ENCODE measurements around the gene STAT4. TPM values are rescaled to one million over a fixed set of nuclear protein-coding genes. Genes with fewer than 3 reads are reported as not detected.

Gene STAT4
- total and polyA plus RNA-seq, 4 donors: 0.85 to 7.9 (median 3.2) TPM

GRCh38 chr2:191003405-191004309 is 147.1 kb downstream of the STAT4 start:
- no peaks in the 10 kb centered on the region for H3K4me1 ChIP-seq (ENCODE audit: control insufficient read depth in 4 of 4, insufficient read depth in 4 of 4, low read length in 3 of 4)
- TF ChIP-seq RXRA (IDR thresholded peaks at IDR 0.05): no peak
- DNase-seq (ENCODE audit: low spot score): no peak
- no peak overlapping the region for H3K4me3 ChIP-seq (ENCODE audit: low read depth in 1 of 3, low read length in 3 of 3)
- H3K9ac ChIP-seq (ENCODE audit: low read depth in 1 of 2, low read length in 2 of 2): no peak overlapping the region
- no peaks in the 10 kb centered on the region for H3K9me3 ChIP-seq (ENCODE audit: control insufficient read depth in 4 of 4, low read length in 3 of 4)
- peaks cover 32 to 97% (median 92%) of the 10 kb centered on the region in 4 donors for H3K36me3 ChIP-seq (ENCODE audit: control insufficient read depth in 4 of 4, insufficient read depth in 3 of 4, low read depth in 1 of 4, low read length in 3 of 4)
- no peak overlapping the region for H3K27ac ChIP-seq (ENCODE audit: low read depth in 1 of 2, low read length in 2 of 2)
- no peaks in the 10 kb centered on the region for H3K27me3 ChIP-seq (ENCODE audit: control insufficient read depth in 4 of 4, insufficient read depth in 4 of 4, low read length in 3 of 4)
- 98% methylated on average over 6 of the region's 6 CpGs for WGBS

- Histone ChIP-seq H3K27me3 (ENCODE audit: control insufficient read depth in 4 of 4, insufficient read depth in 4 of 4, low read length in 3 of 4) (no peaks in the 10 kb centered on the region), H3K27ac (ENCODE audit: low read depth in 1 of 2, low read length in 2 of 2) (no peak overlapping the region), H3K9me3 (ENCODE audit: control insufficient read depth in 4 of 4, low read length in 3 of 4) (no peaks in the 10 kb centered on the region), H3K9ac (ENCODE audit: low read depth in 1 of 2, low read length in 2 of 2) (no peak overlapping the region), H3K4me3 (ENCODE audit: low read depth in 1 of 3, low read length in 3 of 3) (no peak overlapping the region), H3K4me1 (ENCODE audit: control insufficient read depth in 4 of 4, insufficient read depth in 4 of 4, low read length in 3 of 4) (no peaks in the 10 kb centered on the region), H3K36me3 (ENCODE audit: control insufficient read depth in 4 of 4, insufficient read depth in 3 of 4, low read depth in 1 of 4, low read length in 3 of 4) (peaks cover 38 to 94% (median 91%) of the 10 kb centered on the region in 4 donors)
- no peak for DNase-seq (ENCODE audit: low spot score)
- TF ChIP-seq HNF4A (conservative IDR thresholded peaks at IDR 0.05) (no peak), SP1 (IDR thresholded peaks at IDR 0.05) (no peak), ATF3 (IDR thresholded peaks at IDR 0.05) (no peak), FOXA1 (IDR thresholded peaks at IDR 0.05) (no peak), YY1 (IDR thresholded peaks at IDR 0.05) (no peak), NR2F2 (IDR thresholded peaks at IDR 0.05) (no peak), FOXA2 (IDR thresholded peaks at IDR 0.05) (no peak), GABPA (IDR thresholded peaks at IDR 0.05 in 1 of 2, conservative IDR thresholded peaks at IDR 0.05 in 1 of 2) (no peak), CTCF (IDR thresholded peaks at IDR 0.05; ENCODE audit: low read depth, low read length, missing input control) (no peak), TAF1 (conservative IDR thresholded peaks at IDR 0.05) (no peak), EGR1 (IDR thresholded peaks at IDR 0.05; ENCODE audit: low read depth in 2 of 2) (no peak), RAD21 (IDR thresholded peaks at IDR 0.05) (no peak), HNF4G (IDR thresholded peaks at IDR 0.05) (no peak)
- TF ChIP-seq, protein P1, sequence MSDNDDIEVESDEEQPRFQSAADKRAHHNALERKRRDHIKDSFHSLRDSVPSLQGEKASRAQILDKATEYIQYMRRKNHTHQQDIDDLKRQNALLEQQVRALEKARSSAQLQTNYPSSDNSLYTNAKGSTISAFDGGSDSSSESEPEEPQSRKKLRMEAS (IDR thresholded peaks at IDR 0.05): no peak
- TF ChIP-seq, protein P2, sequence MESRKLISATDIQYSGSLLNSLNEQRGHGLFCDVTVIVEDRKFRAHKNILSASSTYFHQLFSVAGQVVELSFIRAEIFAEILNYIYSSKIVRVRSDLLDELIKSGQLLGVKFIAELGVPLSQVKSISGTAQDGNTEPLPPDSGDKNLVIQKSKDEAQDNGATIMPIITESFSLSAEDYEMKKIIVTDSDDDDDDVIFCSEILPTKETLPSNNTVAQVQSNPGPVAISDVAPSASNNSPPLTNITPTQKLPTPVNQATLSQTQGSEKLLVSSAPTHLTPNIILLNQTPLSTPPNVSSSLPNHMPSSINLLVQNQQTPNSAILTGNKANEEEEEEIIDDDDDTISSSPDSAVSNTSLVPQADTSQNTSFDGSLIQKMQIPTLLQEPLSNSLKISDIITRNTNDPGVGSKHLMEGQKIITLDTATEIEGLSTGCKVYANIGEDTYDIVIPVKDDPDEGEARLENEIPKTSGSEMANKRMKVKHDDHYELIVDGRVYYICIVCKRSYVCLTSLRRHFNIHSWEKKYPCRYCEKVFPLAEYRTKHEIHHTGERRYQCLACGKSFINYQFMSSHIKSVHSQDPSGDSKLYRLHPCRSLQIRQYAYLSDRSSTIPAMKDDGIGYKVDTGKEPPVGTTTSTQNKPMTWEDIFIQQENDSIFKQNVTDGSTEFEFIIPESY (IDR thresholded peaks at IDR 0.05): no peak
- TF ChIP-seq, protein P3, sequence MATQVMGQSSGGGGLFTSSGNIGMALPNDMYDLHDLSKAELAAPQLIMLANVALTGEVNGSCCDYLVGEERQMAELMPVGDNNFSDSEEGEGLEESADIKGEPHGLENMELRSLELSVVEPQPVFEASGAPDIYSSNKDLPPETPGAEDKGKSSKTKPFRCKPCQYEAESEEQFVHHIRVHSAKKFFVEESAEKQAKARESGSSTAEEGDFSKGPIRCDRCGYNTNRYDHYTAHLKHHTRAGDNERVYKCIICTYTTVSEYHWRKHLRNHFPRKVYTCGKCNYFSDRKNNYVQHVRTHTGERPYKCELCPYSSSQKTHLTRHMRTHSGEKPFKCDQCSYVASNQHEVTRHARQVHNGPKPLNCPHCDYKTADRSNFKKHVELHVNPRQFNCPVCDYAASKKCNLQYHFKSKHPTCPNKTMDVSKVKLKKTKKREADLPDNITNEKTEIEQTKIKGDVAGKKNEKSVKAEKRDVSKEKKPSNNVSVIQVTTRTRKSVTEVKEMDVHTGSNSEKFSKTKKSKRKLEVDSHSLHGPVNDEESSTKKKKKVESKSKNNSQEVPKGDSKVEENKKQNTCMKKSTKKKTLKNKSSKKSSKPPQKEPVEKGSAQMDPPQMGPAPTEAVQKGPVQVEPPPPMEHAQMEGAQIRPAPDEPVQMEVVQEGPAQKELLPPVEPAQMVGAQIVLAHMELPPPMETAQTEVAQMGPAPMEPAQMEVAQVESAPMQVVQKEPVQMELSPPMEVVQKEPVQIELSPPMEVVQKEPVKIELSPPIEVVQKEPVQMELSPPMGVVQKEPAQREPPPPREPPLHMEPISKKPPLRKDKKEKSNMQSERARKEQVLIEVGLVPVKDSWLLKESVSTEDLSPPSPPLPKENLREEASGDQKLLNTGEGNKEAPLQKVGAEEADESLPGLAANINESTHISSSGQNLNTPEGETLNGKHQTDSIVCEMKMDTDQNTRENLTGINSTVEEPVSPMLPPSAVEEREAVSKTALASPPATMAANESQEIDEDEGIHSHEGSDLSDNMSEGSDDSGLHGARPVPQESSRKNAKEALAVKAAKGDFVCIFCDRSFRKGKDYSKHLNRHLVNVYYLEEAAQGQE (IDR thresholded peaks at IDR 0.05): no peak
- 92% methylated on average over 3 of the region's 3 CpGs for WGBS
Measured at GRCh38 chr2:191001624-191002023, 149.2 kb downstream of the STAT4 start.

Measured in liver (tissue), 9 donors.